Caco-2 (cell line): ENCODE measurements around the gene SAMD4B. TPM values are rescaled to one million over a fixed set of nuclear protein-coding genes. Genes with fewer than 3 reads are reported as not detected.

Experiments used
- BruUV-seq: library from RNA; stranded (reverse); fragments of 400-500 nt; replicated peaks from 2 replicates; lab custom pipeline; 2021; lab: Mats Ljungman, UMichigan
- CTCF ChIA-PET: fragments of 300-600 bp; sonication (Branson Sonifier 250); formaldehyde crosslinking; loops from one replicate; lab custom pipeline; 2022; ENCODE audit warnings: antibody characterized with exemption; lab: Charles Lee
- POLR2A ChIA-PET: fragments of 300-600 bp; sonication (Branson Sonifier 250); formaldehyde crosslinking; loops from one replicate; lab custom pipeline; 2022; ENCODE audit warnings: antibody characterized with exemption; lab: Charles Lee
- DNase-seq, 2 experiments: peaks; one replicate each; pipeline versions ENCODE4 v3.0.0 to v3.0.0-alpha.2; 2020 to 2022
- H3K27me3 ChIP-seq: replicated peaks from 2 replicates; pipeline ENCODE4 v1.6.0; 2011; ENCODE audit warnings: low read length; ENCODE audit not compliant: control insufficient read depth, insufficient read depth
- H3K36me3 ChIP-seq: 2 replicates; pipeline ENCODE4 v1.5.1; 2011; ENCODE audit warnings: low read length; ENCODE audit not compliant: control insufficient read depth, insufficient read depth
- H3K4me1 ChIP-seq: fragments of 250-450 bp; sonication (Bioruptor Pico); 2 replicates; pipeline ENCODE4 v1.5.1; 2020; ENCODE audit warnings: mild to moderate bottlenecking
- H3K4me3 ChIP-seq: 2 replicates; pipeline ENCODE4 v1.5.1; 2011; ENCODE audit warnings: low read depth, mild to moderate bottlenecking, control low read depth, low read length
- H3K9me3 ChIP-seq: fragments of 250-450 bp; sonication (Bioruptor Pico); 2 replicates; pipeline ENCODE4 v1.5.1; 2020; ENCODE audit warnings: mild to moderate bottlenecking, moderate library complexity
- H3K27ac Mint-ChIP-seq: one replicate; pipeline ENCODE4 v1.8.0; 2022; ENCODE audit warnings: mixed read lengths; ENCODE audit not compliant: unreplicated experiment
- H3K27me3 Mint-ChIP-seq: one replicate; pipeline ENCODE4 v1.8.0; 2022; ENCODE audit warnings: mixed read lengths; ENCODE audit not compliant: insufficient read depth, unreplicated experiment
- H3K36me3 Mint-ChIP-seq: one replicate; pipeline ENCODE4 v1.8.0; 2022; ENCODE audit warnings: mild to moderate bottlenecking, mixed read lengths; ENCODE audit not compliant: insufficient read depth, unreplicated experiment
- H3K4me1 Mint-ChIP-seq: one replicate; pipeline ENCODE4 v1.8.0; 2022; ENCODE audit warnings: low read depth, mixed read lengths; ENCODE audit not compliant: unreplicated experiment
- H3K4me3 Mint-ChIP-seq: one replicate; pipeline ENCODE4 v1.8.0; 2022; ENCODE audit warnings: mild to moderate bottlenecking, moderate library complexity, mixed read lengths; ENCODE audit not compliant: unreplicated experiment
- H3K9me3 Mint-ChIP-seq: one replicate; pipeline ENCODE4 v1.8.0; 2022; ENCODE audit warnings: mixed read lengths; ENCODE audit not compliant: unreplicated experiment
- CTCF ChIP-seq, 2 experiments: fragments of 200-600 bp in 1 of 2; IDR thresholded peaks; 1 replicate in 1 of 2; 2 replicates in 1 of 2; pipeline versions ENCODE4 v1.5.1 to v1.8.0; 2011 to 2022; ENCODE audit warnings: antibody characterized with exemption in 1 of 2, control low read depth in 1 of 2, inconsistent platforms in 1 of 2, low read depth in 1 of 2, low read length in 1 of 2, mild to moderate bottlenecking in 1 of 2, moderate library complexity in 1 of 2; ENCODE audit not compliant: insufficient read depth in 1 of 2, severe bottlenecking in 1 of 2, unreplicated experiment in 1 of 2
- intact Hi-C: fragments of 100-400 bp; cut with micrococcal nuclease; formaldehyde crosslinking; loops from one replicate; pipeline ENCODE4 v1.10.0; 2022; ENCODE audit not compliant: unreplicated experiment
- total RNA-seq: library from RNA; stranded (reverse); gene quantifications from 2 replicates; pipeline ENCODE4 v1.2.3, GENCODE V29; 2022

Gene SAMD4B
- total RNA-seq, 1 experiment from 2014 or later, result 132 TPM

- ChIA-PET CTCF (no interaction called here), POLR2A (interaction anchor here (1.5 kb wide), 1 partner anchor 10 kb away, joined by 11 read pairs; the partner anchor contains the start of gene RPS16)
- Mint-ChIP-seq H3K9me3 (no peaks in the 10 kb centered on the region), H3K36me3 (peaks cover 58% of the 10 kb centered on the region), H3K27ac (no peak overlapping the region), H3K4me3 (no peak overlapping the region), H3K27me3 (no peaks in the 10 kb centered on the region), H3K4me1 (no peaks in the 10 kb centered on the region)
- intact Hi-C loops, result no loop called here
- Histone ChIP-seq H3K27me3 (no peaks in the 10 kb centered on the region), H3K9me3 (no peaks in the 10 kb centered on the region), H3K4me3 (no peak overlapping the region), H3K36me3 (peaks cover 5% of the 10 kb centered on the region), H3K4me1 (peaks cover 22% of the 10 kb centered on the region)
- no peak for DNase-seq
- no TSS peak for BruUV-seq
- TF ChIP-seq CTCF (IDR thresholded peaks at IDR 0.05; ENCODE audit: insufficient read depth in 1 of 2, low read depth in 1 of 2, low read length in 1 of 2, severe bottlenecking in 1 of 2, unreplicated experiment in 1 of 2), result no peak
Measured at GRCh38 chr19:39425744-39426143, 83.5 kb downstream of the SAMD4B start.

- POLR2A ChIA-PET, result interaction anchor here (1.9 kb wide), 1 partner anchor 10 kb away, joined by 34 read pairs; the partner anchor contains the start of gene RPS16
Measured at GRCh38 chr19:39426170-39426569, 83.9 kb downstream of the SAMD4B start.

DNA sequence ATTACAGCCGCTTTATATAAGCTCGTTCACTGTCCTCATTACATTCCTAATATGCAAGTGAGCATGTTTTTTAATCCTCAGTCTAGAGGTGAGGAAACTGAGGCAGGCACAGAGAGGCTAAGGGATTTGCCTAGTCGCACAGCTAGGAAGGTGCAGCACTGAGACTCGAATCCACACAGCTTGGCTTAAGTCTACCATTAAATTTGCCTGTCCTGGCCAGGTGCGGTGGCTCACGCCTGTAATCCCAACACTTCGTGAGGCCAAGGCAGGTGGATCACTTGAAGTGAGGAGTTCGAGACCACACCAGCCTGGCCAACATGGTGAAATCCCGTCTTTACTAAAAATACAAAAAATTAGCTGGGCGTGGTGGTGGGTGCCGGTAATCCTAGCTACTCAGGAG is 85.5 kb downstream of the SAMD4B start:
- Mint-ChIP-seq H3K36me3 (peaks cover 60% of the 10 kb centered on the region), H3K27ac (peak overlapping the region; percentile 79), H3K4me3 (no peak overlapping the region), H3K4me1 (no peaks in the 10 kb centered on the region), H3K27me3 (no peaks in the 10 kb centered on the region), H3K9me3 (no peaks in the 10 kb centered on the region)
- peaks cover 5% of the 10 kb centered on the region for H3K36me3 ChIP-seq
- ChIA-PET CTCF (interaction anchor here (0.6 to 1.7 kb wide), 5 partner anchors 12 to 921 kb away, joined by 3 to 9 read pairs (median 5); partner anchors contain the start of genes C19orf47 and PLD3), POLR2A (interaction anchor here (0.5 to 1.9 kb wide), 3 partner anchors 8 to 13 kb away, joined by 3 to 34 read pairs (median 7); partner anchors contain the start of gene RPS16)
- TF ChIP-seq CTCF (IDR thresholded peaks at IDR 0.05; ENCODE audit: insufficient read depth in 1 of 2, low read depth in 1 of 2, low read length in 1 of 2, severe bottlenecking in 1 of 2, unreplicated experiment in 1 of 2), result no peak
- no peaks in the 10 kb centered on the region for H3K27me3 ChIP-seq
- H3K9me3 ChIP-seq, result no peaks in the 10 kb centered on the region
- no peak for DNase-seq
- peaks cover 27% of the 10 kb centered on the region for H3K4me1 ChIP-seq
- no peak overlapping the region for H3K4me3 ChIP-seq
- no TSS peak for BruUV-seq
- intact Hi-C loops, result loop anchor here (1.0 kb wide), 1 partner anchor 15 kb away; the partner anchor contains the start of gene PLEKHG2

More at GRCh38 chr19:39426170-39426569, 83.9 kb downstream of the SAMD4B start:
- H3K4me1 Mint-ChIP-seq, result no peaks in the 10 kb centered on the region
- Histone ChIP-seq H3K4me3 (no peak overlapping the region), H3K4me1 (peaks cover 26% of the 10 kb centered on the region), H3K9me3 (no peaks in the 10 kb centered on the region), H3K27me3 (no peaks in the 10 kb centered on the region), H3K36me3 (peaks cover 5% of the 10 kb centered on the region)
- peaks cover 58% of the 10 kb centered on the region for H3K36me3 Mint-ChIP-seq
- no peak for TF ChIP-seq CTCF (IDR thresholded peaks at IDR 0.05; ENCODE audit: insufficient read depth in 1 of 2, low read depth in 1 of 2, low read length in 1 of 2, severe bottlenecking in 1 of 2, unreplicated experiment in 1 of 2)
- TSS peak; percentile 9 for BruUV-seq
- no peak overlapping the region for H3K27ac Mint-ChIP-seq
- CTCF ChIA-PET, result no interaction called here
- no peak overlapping the region for H3K4me3 Mint-ChIP-seq
- intact Hi-C loops, result no loop called here
- no peaks in the 10 kb centered on the region for H3K27me3 Mint-ChIP-seq
- no peak for DNase-seq
- H3K9me3 Mint-ChIP-seq, result no peaks in the 10 kb centered on the region
